H9 (cell line): ENCODE data around the gene KMT2C. TPM values are rescaled to one million over a fixed set of nuclear protein-coding genes. Genes with fewer than 3 reads are reported as not detected.

ENCODE experiments used
- DNase-seq: peaks from one replicate; pipeline ENCODE4 v3.0.0-alpha.2; 2017
- H2AFZ ChIP-seq: one replicate; pipeline ENCODE4 v1.6.1; 2013; ENCODE audit warnings: mild to moderate bottlenecking, low read length, control low read depth, moderate library complexity
- H2AK5ac ChIP-seq: 2 replicates; pipeline ENCODE4 v1.6.1; 2013; ENCODE audit warnings: low read length, control low read depth, mixed read lengths; ENCODE audit not compliant: insufficient read length
- H2BK120ac ChIP-seq: one replicate; pipeline ENCODE4 v1.6.1; 2013; ENCODE audit warnings: low read depth, mild to moderate bottlenecking, low read length, control low read depth, inconsistent platforms; ENCODE audit not compliant: poor library complexity, severe bottlenecking
- H2BK12ac ChIP-seq: 2 replicates; pipeline ENCODE4 v1.6.1; 2013; ENCODE audit warnings: low read length, control low read depth, mixed read lengths, low read depth; ENCODE audit not compliant: insufficient read length
- H2BK15ac ChIP-seq: 2 replicates; pipeline ENCODE4 v1.6.1; 2013; ENCODE audit warnings: low read depth, low read length, control low read depth
- H2BK20ac ChIP-seq: one replicate; pipeline ENCODE4 v1.6.1; 2013; ENCODE audit warnings: low read depth, mild to moderate bottlenecking, low read length, control low read depth, inconsistent platforms; ENCODE audit not compliant: poor library complexity, severe bottlenecking
- H2BK5ac ChIP-seq: 2 replicates; pipeline ENCODE4 v1.6.1; 2013; ENCODE audit warnings: low read length, control low read depth, mixed read lengths; ENCODE audit not compliant: insufficient read length
- H3K14ac ChIP-seq: 2 replicates; pipeline ENCODE4 v1.6.1; 2013; ENCODE audit warnings: low read length, control low read depth; ENCODE audit not compliant: insufficient read depth
- H3K18ac ChIP-seq: 2 replicates; pipeline ENCODE4 v1.6.1; 2013; ENCODE audit warnings: low read depth, mild to moderate bottlenecking, mixed read lengths, low read length, control low read depth; ENCODE audit not compliant: insufficient read length
- H3K23ac ChIP-seq: 2 replicates; pipeline ENCODE4 v1.6.1; 2013; ENCODE audit warnings: low read length, control low read depth, mixed read lengths, low read depth; ENCODE audit not compliant: insufficient read length
- H3K23me2 ChIP-seq: 2 replicates; pipeline ENCODE4 v1.6.1; 2013; ENCODE audit warnings: low read depth, mild to moderate bottlenecking, mixed read lengths, low read length, control low read depth; ENCODE audit not compliant: insufficient read length, poor library complexity, severe bottlenecking
- H3K27ac ChIP-seq: 2 replicates; pipeline ENCODE4 v1.5.1; 2013; ENCODE audit warnings: low read length, control low read depth, mixed read lengths, low read depth; ENCODE audit not compliant: insufficient read length
- H3K27me3 ChIP-seq: 2 replicates; pipeline ENCODE4 v1.6.1; 2013; ENCODE audit warnings: low read length, control low read depth, inconsistent platforms; ENCODE audit not compliant: insufficient read depth
- H3K4ac ChIP-seq: 2 replicates; pipeline ENCODE4 v1.6.1; 2013; ENCODE audit warnings: low read depth, mild to moderate bottlenecking, control low read depth, inconsistent platforms, low read length, moderate library complexity
- H3K4me1 ChIP-seq: 2 replicates; pipeline ENCODE4 v1.6.1; 2013; ENCODE audit warnings: low read length, control low read depth, inconsistent platforms; ENCODE audit not compliant: insufficient read depth
- H3K4me2 ChIP-seq: 2 replicates; pipeline ENCODE4 v1.6.1; 2013; ENCODE audit warnings: low read length, control low read depth, mixed read lengths; ENCODE audit not compliant: insufficient read length, insufficient read depth
- H3K56ac ChIP-seq: 2 replicates; pipeline ENCODE4 v1.6.1; 2013; ENCODE audit warnings: low read depth, mild to moderate bottlenecking, mixed read lengths, low read length, control low read depth; ENCODE audit not compliant: insufficient read length
- H3K79me1 ChIP-seq: 2 replicates; pipeline ENCODE4 v1.6.1; 2013; ENCODE audit warnings: low read depth, mild to moderate bottlenecking, moderate library complexity, low read length, control low read depth, inconsistent platforms; ENCODE audit not compliant: insufficient read depth, poor library complexity, severe bottlenecking
- H3K79me2 ChIP-seq: 2 replicates; pipeline ENCODE4 v1.6.1; 2013; ENCODE audit warnings: low read length, control low read depth, inconsistent platforms; ENCODE audit not compliant: insufficient read depth
- H3K9ac ChIP-seq: 2 replicates; pipeline ENCODE4 v1.6.1; 2013; ENCODE audit warnings: low read length, control low read depth, mixed read lengths; ENCODE audit not compliant: insufficient read length; ENCODE audit errors: extremely low read depth
- H3K9me3 ChIP-seq: one replicate; pipeline ENCODE4 v1.6.1; 2013; ENCODE audit warnings: low read depth, low read length, inconsistent platforms; ENCODE audit not compliant: control insufficient read depth
- H3T11ph ChIP-seq: one replicate; pipeline ENCODE4 v1.6.1; 2013; ENCODE audit warnings: mild to moderate bottlenecking, low read length, control low read depth, inconsistent platforms
- H4K20me1 ChIP-seq: one replicate; pipeline ENCODE4 v1.6.1; 2013; ENCODE audit not compliant: control insufficient read depth, insufficient read length, insufficient read depth
- H4K5ac ChIP-seq: 2 replicates; pipeline ENCODE4 v1.6.1; 2013; ENCODE audit warnings: low read depth, mild to moderate bottlenecking, mixed read lengths, low read length, control low read depth; ENCODE audit not compliant: insufficient read length
- H4K8ac ChIP-seq: replicated peaks from 2 replicates; pipeline ENCODE4 v1.6.1; 2013; ENCODE audit warnings: low read length, control low read depth, mixed read lengths, low read depth; ENCODE audit not compliant: insufficient read length
- H4K91ac ChIP-seq: 2 replicates; pipeline ENCODE4 v1.6.1; 2013; ENCODE audit warnings: low read depth, mild to moderate bottlenecking, moderate library complexity, mixed read lengths, low read length, control low read depth; ENCODE audit not compliant: insufficient read length
- H3K27ac Mint-ChIP-seq, 3 experiments: 2 replicates in 2 of 3; 3 replicates in 1 of 3; pipeline ENCODE4 v1.8.0; 2020 to 2021; ENCODE audit warnings: mixed read lengths in 3 of 3, mild to moderate bottlenecking in 1 of 3, moderate library complexity in 1 of 3
- H3K27me3 Mint-ChIP-seq: 2 replicates; pipeline ENCODE4 v1.8.0; 2021; ENCODE audit warnings: low read depth, mild to moderate bottlenecking, moderate library complexity, mixed read lengths
- H3K36me3 Mint-ChIP-seq, 3 experiments: 2 replicates in 2 of 3; 3 replicates in 1 of 3; pipeline ENCODE4 v1.8.0; 2020 to 2021; ENCODE audit warnings: low read depth in 3 of 3, mixed read lengths in 3 of 3; ENCODE audit not compliant: insufficient read depth in 1 of 3
- H3K4me1 Mint-ChIP-seq, 2 experiments: 2 replicates each; pipeline ENCODE4 v1.8.0; 2020; ENCODE audit warnings: mixed read lengths in 2 of 2
- H3K4me3 Mint-ChIP-seq, 2 experiments: 2 replicates in 1 of 2; 3 replicates in 1 of 2; pipeline ENCODE4 v1.8.0; 2020 to 2021; ENCODE audit warnings: mild to moderate bottlenecking in 2 of 2, mixed read lengths in 2 of 2, moderate library complexity in 1 of 2
- H3K9me3 Mint-ChIP-seq, 2 experiments: 2 replicates in 1 of 2; 3 replicates in 1 of 2; pipeline ENCODE4 v1.8.0; 2020; ENCODE audit warnings: mild to moderate bottlenecking in 2 of 2, mixed read lengths in 2 of 2, moderate library complexity in 1 of 2
- CTCF ChIP-seq: fragments of 200-600 bp; sonication (generic); conservative IDR thresholded peaks from 3 replicates; pipeline ENCODE4 v1.8.0; 2021; ENCODE audit warnings: antibody characterized with exemption, mild to moderate bottlenecking
- WGBS: extraction: QIAGEN DNeasy Blood & Tissue Kit; methylation state at CpG from one replicate; pipeline ENCODE4 v1.1.7; 2013; ENCODE audit warnings: missing lambda C conversion rate, low lambda C conversion rate, mixed read lengths; ENCODE audit not compliant: insufficient read length; ENCODE audit errors: extremely low coverage; 5-methylcytosine and 5-hydroxymethylcytosine counted together
- total RNA-seq: library from RNA; stranded (reverse); gene quantifications from 2 replicates; pipeline ENCODE4 v1.2.1, GENCODE V29; 2021

The KMT2C gene
- total RNA-seq, 1 experiment from 2014 or later, result 32.2 TPM

- Histone ChIP-seq H4K91ac (no peak overlapping the region), H2BK120ac (no peak overlapping the region), H3K4me1 (no peaks in the 10 kb centered on the region), H3K56ac (no peak overlapping the region), H3K4me2 (no peak overlapping the region), H3K9me3 (no peaks in the 10 kb centered on the region), H2AFZ (no peak overlapping the region), H3K79me1 (peaks cover 2% of the 10 kb centered on the region), H2BK5ac (no peak overlapping the region), H2BK15ac (no peak overlapping the region), H3K23ac (no peak overlapping the region), H2BK12ac (no peak overlapping the region), H3K27me3 (no peaks in the 10 kb centered on the region), H3K4ac (no peak overlapping the region), H4K5ac (no peak overlapping the region), H2AK5ac (no peak overlapping the region), H3T11ph (no peak overlapping the region), H4K8ac (no peak overlapping the region), H2BK20ac (no peak overlapping the region), H4K20me1 (no peaks in the 10 kb centered on the region), H3K18ac (no peak overlapping the region), H3K14ac (no peak overlapping the region), H3K79me2 (no peaks in the 10 kb centered on the region), H3K23me2 (no peaks in the 10 kb centered on the region), H3K27ac (no peak overlapping the region), H3K9ac (no peak overlapping the region)
- no peak for TF ChIP-seq CTCF
- Mint-ChIP-seq H3K27ac (no peak overlapping the region; a peak in 1 of 7 replicates), H3K4me1 (no peaks in the 10 kb centered on the region), H3K36me3 (peaks cover 27 to 62% (median 51%) of the 10 kb centered on the region in 3 experiments; a peak in 6 of 7 replicates), H3K27me3 (no peaks in the 10 kb centered on the region), H3K9me3 (no peaks in the 10 kb centered on the region), H3K4me3 (no peak overlapping the region)
- no CpG with 5 or more reads among the region's 1 CpG for WGBS
- no peak for DNase-seq
Measured at GRCh38 chr7:152180587-152180986, 255.2 kb downstream of the KMT2C start.
